Fibroblast of mammary gland (primary cell): ENCODE data around the gene STAM2.
"Not testable (repeated sequence)": the region's sequence is repeated elsewhere in the genome, so short reads cannot be mapped to it uniquely, and the experiment has no call there.

Source experiments
- DNase-seq: peaks from one replicate; pipeline ENCODE4 v3.0.0-alpha.2; 2010; ENCODE audit warnings: low read depth
- H3K4me3 ChIP-seq: 2 replicates; pipeline ENCODE4 v1.5.1; 2011; ENCODE audit warnings: low read depth, mild to moderate bottlenecking, low read length, moderate library complexity; ENCODE audit not compliant: control insufficient read depth
- CTCF ChIP-seq: conservative IDR thresholded peaks from 2 replicates; pipeline ENCODE4 v1.5.1; 2011; ENCODE audit warnings: low read depth, low read length, inconsistent platforms; ENCODE audit not compliant: control insufficient read depth, insufficient read depth

STAM2 gene

GRCh38 chr2:152200565-152201465, 25.3 kb upstream of the STAM2 start:
- TF ChIP-seq CTCF, result no peak
- peak overlapping the region; percentile 42 for H3K4me3 ChIP-seq
- peak; percentile 98 for DNase-seq

GRCh38 chr2:152200101-152200500, 24.5 kb upstream of the STAM2 start:
- H3K4me3 ChIP-seq, result peak overlapping the region; percentile 7
- DNase-seq, result no peak
- TF ChIP-seq CTCF, result no peak

- TF ChIP-seq CTCF, result no peak
- no peak for DNase-seq
- no peak overlapping the region for H3K4me3 ChIP-seq
These were observed 22.9 kb upstream of the STAM2 start for GRCh38 chr2:152198499-152198898.

- not testable (repeated sequence) for H3K4me3 ChIP-seq
- peak; percentile 29 for DNase-seq
These were observed 22.1 kb upstream of the STAM2 start for GRCh38 chr2:152197508-152198284.

GRCh38 chr2:152189622-152190495, 14.3 kb upstream of the STAM2 start:
- no peak overlapping the region for H3K4me3 ChIP-seq
- DNase-seq, result peak; percentile 79
- TF ChIP-seq CTCF, result peak; percentile 94

GRCh38 chr2:152186808-152187207, 11.2 kb upstream of the STAM2 start:
- H3K4me3 ChIP-seq, result not testable (repeated sequence)

GRCh38 chr2:152186262-152186661, 10.7 kb upstream of the STAM2 start:
- H3K4me3 ChIP-seq, result no peak overlapping the region
- DNase-seq, result no peak
- TF ChIP-seq CTCF, result no peak

More at GRCh38 chr2:152186808-152187207, 11.2 kb upstream of the STAM2 start:
- DNase-seq, result not testable (repeated sequence)
